Activated CD4-positive, alpha-beta T cell treated with anti-CD3 and anti-CD28 coated beads, Interleukin-10, Interleukin-2, amounts not matched to agents 100 ng/mL and 50 ng/mL, durations not matched to agents 16 hours and 8 hours (primary cell): ENCODE data around the gene LGR6.
"Not testable (repeated sequence)": the region's sequence is repeated elsewhere in the genome, so short reads cannot be mapped to it uniquely, and the experiment has no call there.

ENCODE experiments used
- DNase-seq: peaks from one replicate; pipeline ENCODE4 v3.0.0-alpha.2; 2020

The LGR6 gene

GRCh38 chr1:202160377-202160940, 33.1 kb upstream of the LGR6 start, which contains the start of gene PTPN7:
Gene PTPN7, minus strand, starts transcription at chr1:202160602. Its CDS starts 1,200 bp downstream, at chr1:202159402.
- peak; percentile 94 for DNase-seq

GRCh38 chr1:202161151-202162046, 32.2 kb upstream of the LGR6 start:
- no peak for DNase-seq

GRCh38 chr1:202162047-202162417, 31.6 kb upstream of the LGR6 start:
- peak; percentile 71 for DNase-seq

- peak; percentile 66 for DNase-seq
Measured at GRCh38 chr1:202162418-202163280, 30.9 kb upstream of the LGR6 start.

DNA sequence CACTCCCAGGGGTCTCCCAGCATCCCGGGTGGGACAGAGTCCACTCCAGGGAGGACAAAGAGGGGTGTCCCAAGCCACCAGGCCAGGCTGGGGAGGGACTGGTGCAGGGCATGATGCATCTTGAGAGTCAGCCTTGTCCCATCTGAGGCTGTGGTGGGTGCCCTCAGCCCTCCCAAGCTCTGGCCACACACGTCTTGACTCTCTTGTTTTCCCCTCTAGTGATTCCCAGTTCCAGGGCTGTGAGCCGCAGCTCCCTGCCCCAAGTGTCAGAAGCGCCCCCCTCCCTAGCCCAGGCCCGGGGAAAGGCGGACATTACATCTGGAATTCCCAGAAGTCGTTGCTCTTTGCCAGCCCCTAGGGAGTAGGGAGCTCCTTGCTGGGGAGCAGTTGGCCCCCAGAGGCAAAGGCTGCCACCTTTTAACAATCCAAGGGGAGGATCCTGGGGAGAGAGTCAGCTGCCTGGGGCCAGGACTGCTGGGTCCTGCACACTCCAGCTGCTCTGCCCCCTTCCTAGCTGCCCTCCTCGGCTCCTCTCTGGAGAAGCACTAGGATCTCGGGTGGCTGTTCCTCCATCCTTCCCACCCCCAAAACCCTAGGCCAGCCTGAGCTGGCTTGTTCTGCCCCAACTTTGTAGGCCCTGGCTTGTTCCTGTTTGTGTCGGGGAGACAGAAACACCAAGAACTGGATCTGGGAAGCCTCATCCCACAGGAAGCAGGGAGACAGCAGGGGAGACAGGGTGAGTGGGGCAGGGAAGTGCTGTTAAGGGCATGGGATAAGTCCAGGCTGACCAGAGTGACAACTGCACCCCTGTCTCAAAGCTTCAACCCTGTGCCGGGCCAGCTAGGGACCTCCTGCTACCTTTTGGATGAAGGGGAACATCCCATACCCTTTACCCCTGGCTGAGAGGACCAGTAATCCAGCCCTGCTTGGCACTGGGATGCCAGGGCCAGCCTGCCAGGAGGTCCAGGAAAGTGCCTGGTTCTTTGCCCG, 30.0 kb upstream of the LGR6 start:
- no peak for DNase-seq

DNA sequence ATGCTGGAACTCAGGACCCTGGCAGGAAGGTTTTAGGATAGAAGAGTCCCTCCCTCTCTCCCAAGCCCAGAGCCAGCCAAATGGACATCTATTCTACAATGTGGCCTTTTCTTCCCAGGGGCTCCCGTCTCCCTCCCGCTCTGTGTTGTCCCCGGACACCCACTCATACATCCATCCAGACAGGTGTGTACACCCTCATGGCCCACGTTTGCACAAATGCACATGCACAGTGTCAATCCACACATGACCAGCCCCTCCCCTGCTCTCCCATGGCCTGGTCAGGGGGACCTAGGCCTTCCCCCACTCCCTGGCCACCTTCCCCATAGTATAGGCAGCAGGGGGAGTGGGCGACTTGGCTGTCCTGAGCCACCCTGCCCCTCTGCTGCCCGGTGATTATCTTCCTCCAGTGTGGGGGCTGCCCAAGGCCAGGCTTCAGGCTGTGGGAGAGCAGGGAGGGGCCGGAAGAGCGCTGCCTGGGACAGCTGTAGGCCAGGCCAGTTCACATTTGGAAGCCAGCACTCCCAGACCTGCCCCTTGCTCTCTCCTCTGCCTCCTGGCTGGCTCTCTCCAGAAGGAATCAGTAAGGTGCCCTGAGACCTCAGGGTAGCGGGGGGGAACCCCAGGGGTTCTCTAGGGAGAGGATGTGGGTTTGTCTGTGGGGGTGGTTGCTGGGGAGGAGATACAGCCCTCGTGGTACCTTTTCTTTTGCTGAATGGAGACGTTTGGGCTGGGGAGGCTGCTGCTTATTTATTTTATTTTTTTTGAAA, 29.1 kb upstream of the LGR6 start:
- peak; percentile 83 for DNase-seq

GRCh38 chr1:202165267-202165941, 28.2 kb upstream of the LGR6 start:
- peak; percentile 65 for DNase-seq

GRCh38 chr1:202165942-202166843, 27.4 kb upstream of the LGR6 start:
- DNase-seq, result no peak

DNA sequence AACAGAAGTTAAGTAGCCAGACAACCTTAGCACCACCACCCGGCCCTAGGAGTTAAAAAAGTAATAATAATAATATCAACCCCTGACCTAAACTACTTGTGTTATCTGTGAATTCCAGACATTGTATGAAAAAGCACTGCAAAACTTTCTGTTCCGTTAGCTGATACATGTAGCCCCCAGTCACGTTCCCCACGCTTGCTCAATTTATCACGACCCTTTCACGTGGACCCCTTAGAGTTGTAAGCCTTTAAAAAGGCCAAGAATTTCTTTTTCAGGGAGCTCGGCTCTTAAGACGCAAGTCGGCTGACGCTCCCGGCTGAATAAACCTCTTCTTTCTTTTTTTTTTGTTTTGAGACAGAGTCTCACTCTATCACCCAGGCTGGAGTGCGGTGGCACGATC, 26.5 kb upstream of the LGR6 start:
- DNase-seq, result not testable (repeated sequence)

GRCh38 chr1:202167708-202168415, 25.7 kb upstream of the LGR6 start:
- no peak for DNase-seq

DNA sequence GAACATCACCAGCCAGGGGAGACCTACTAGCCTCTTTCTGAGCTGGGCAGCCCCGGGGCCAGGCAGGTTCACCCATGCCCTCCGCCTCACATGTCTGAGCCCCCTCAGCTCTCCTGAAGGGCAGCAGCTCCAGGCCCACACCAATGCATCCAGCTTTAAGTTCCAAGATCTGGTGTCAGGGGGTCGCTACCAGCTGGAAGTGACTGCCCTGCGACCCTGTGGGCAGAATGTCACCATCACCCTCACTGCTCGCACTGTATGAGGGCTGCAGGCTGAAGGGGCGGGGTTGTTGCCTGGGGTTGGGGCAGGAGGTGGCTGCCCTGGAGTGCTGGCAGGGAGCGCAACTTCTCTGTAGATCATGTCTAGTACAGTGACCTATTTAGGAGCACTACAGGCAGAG, 24.7 kb upstream of the LGR6 start:
- DNase-seq, result no peak

- no peak for DNase-seq
Measured at GRCh38 chr1:202170726-202171125, 22.9 kb upstream of the LGR6 start.

- DNase-seq, result no peak
Measured at GRCh38 chr1:202171292-202172014, 22.1 kb upstream of the LGR6 start.

GRCh38 chr1:202172015-202172355, 21.6 kb upstream of the LGR6 start:
- no peak for DNase-seq

- DNase-seq, result no peak
Measured at GRCh38 chr1:202173993-202174392, 19.6 kb upstream of the LGR6 start.

DNA sequence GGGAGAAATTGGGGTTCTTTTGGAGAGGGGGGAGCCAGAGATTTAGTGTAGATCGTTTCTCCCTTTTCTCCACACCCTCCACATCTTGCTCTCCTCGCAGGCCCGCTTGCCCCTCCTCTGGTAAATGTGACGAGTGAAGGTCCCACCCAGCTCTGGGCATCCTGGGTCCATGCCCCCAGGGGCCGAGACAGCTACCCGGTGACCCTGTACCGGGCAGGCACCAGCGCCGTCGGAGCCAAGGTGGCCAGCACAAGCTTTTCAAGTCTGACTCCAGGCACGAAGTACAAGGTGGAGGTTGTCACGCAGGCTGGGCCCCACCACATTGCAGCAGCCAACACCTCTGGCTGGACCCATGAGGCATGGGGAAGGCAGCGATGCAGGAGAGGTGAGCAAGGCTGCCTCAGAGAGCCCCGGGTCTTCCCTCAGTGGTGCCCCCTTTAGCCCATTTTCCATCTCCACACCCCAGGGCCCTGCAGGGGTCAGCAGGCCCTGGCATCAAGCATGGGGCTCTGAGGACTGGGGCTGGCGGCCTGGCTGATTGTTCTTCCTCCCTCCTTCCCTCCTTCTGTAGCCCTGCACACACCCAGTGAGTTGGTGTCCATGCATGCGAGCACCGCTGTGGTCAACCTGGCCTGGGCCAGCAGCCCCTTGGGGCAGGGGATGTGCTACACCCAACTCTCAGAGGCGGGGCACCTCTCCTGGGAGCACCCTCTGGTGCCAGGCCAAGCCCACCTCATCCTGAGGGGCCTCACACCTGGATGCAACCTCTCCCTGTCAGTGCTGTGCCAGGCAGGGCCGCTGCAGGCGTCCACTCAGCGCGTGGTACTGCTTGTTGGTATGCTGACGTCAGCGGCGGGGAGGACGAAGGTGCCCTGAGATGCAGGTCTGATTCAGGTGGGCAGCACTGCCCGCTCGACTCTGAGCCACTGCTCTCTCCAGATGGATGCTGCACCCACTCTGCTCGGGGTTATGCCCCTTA, 16.4 kb upstream of the LGR6 start:
- no peak for DNase-seq
